Neural progenitor cell (in vitro differentiated cells): ENCODE results near the gene FBXO15.

Experiments
- EZH2phosphoT487 ChIP-seq: fragments of 200-600 bp; sonication (generic); IDR thresholded peaks from 2 replicates; pipeline ENCODE4 v1.6.1; 2017; ENCODE audit warnings: antibody characterized with exemption
- TF ChIP-seq, protein P1 (sequence below): fragments of 200-600 bp; sonication (generic); IDR thresholded peaks from 2 replicates; pipeline ENCODE4 v1.5.1; 2017; ENCODE audit warnings: antibody characterized with exemption, mild to moderate bottlenecking

DNA sequence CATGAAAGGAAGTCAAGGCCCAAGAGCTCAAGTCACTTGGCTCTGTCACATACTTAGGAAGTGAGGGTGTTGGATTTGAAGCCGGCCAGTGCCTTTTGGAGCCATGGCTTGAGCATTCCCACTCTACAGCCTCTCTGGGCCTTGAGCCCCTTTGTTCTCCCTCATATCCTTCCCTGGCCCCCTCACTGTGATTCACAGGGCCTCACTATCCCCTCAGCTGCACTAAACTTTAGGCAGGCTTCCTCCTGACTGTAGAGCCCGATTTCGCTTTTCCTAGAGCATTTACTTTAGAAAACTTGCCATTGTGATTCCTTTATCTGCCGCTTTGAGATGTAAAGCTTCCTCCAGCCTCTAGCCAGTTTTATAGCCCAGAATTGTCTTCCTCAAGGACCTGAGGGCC is 107.6 kb downstream of the FBXO15 start:
- TF ChIP-seq EZH2phosphoT487: no peak
- TF ChIP-seq, protein P1, sequence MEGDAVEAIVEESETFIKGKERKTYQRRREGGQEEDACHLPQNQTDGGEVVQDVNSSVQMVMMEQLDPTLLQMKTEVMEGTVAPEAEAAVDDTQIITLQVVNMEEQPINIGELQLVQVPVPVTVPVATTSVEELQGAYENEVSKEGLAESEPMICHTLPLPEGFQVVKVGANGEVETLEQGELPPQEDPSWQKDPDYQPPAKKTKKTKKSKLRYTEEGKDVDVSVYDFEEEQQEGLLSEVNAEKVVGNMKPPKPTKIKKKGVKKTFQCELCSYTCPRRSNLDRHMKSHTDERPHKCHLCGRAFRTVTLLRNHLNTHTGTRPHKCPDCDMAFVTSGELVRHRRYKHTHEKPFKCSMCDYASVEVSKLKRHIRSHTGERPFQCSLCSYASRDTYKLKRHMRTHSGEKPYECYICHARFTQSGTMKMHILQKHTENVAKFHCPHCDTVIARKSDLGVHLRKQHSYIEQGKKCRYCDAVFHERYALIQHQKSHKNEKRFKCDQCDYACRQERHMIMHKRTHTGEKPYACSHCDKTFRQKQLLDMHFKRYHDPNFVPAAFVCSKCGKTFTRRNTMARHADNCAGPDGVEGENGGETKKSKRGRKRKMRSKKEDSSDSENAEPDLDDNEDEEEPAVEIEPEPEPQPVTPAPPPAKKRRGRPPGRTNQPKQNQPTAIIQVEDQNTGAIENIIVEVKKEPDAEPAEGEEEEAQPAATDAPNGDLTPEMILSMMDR: no peak
